HEK293T (cell line): ENCODE results near the gene ELP4.

ENCODE experiments used
- CTBP1 ChIP-seq: fragments of 450-650 bp; IDR thresholded peaks from 2 replicates; pipeline ENCODE4 v1.6.1; 2016; ENCODE audit warnings: borderline replicate concordance
- ELF4 ChIP-seq: fragments of 450-650 bp; IDR thresholded peaks from 2 replicates; pipeline ENCODE4 v1.6.1; 2017; ENCODE audit warnings: antibody characterized with exemption
- FOXK2 ChIP-seq: fragments of 450-650 bp; IDR thresholded peaks from 2 replicates; pipeline ENCODE4 v1.6.1; 2016; ENCODE audit warnings: mild to moderate bottlenecking
- NFRKB ChIP-seq: fragments of 450-650 bp; IDR thresholded peaks from 2 replicates; pipeline ENCODE4 v1.6.1; 2016; ENCODE audit warnings: mild to moderate bottlenecking, moderate library complexity

DNA sequence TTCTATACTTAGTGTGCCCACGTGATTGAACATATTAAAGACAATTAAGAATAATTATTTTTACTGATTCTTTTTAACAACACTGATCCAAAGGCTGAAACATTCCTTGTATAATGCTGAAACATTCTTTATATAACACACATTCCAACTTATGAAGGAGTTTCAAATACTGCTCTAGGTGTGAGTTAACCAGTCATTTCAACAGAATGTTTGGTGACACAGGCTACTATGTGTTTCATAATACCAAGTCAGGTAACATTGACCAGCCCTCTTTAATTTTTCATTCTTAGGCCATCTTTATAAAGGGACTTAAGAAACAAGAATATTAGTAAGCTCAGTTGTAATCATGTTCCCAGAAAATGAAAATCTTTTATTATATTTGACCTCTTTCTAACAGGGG, 136.6 kb downstream of the ELP4 start:
- TF ChIP-seq CTBP1 (no peak), NFRKB (no peak), ELF4 (no peak), FOXK2 (no peak)
